Measurements from ENCODE around the gene AMDHD1.

AMDHD1 gene

DNA sequence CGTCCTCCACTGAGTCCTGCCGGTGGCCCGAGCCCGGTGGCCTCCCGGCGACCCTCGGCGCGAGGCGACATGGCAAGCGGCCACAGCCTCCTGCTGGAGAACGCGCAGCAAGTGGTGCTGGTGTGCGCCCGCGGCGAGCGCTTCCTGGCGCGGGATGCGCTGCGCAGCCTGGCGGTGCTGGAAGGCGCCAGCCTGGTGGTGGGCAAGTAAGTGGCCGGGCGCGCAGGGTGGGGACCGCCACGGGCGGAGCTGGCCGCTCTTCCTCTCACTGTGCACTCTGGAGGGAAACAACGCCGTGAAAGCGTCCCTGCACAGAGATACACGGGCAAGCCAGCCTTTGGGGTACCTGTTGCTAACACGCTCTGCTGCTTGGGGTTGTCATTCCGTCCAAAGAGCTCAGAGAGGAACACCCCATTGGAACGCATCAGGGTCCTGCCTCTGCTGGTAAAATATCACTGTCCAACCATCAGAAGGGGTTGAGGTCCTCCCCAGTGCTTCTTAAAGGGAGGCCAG is at the start of gene AMDHD1 (continued):
- TF ChIP-seq, protein P1, sequence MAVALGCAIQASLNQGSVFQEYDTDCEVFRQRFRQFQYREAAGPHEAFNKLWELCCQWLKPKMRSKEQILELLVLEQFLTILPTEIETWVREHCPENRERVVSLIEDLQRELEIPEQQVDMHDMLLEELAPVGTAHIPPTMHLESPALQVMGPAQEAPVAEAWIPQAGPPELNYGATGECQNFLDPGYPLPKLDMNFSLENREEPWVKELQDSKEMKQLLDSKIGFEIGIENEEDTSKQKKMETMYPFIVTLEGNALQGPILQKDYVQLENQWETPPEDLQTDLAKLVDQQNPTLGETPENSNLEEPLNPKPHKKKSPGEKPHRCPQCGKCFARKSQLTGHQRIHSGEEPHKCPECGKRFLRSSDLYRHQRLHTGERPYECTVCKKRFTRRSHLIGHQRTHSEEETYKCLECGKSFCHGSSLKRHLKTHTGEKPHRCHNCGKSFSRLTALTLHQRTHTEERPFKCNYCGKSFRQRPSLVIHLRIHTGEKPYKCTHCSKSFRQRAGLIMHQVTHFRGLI (tag by site-specific recombination; IDR thresholded peaks at IDR 0.05), result peak; percentile 72
- TF ChIP-seq ZNF560 (tag by site-specific recombination; IDR thresholded peaks at IDR 0.05; ENCODE audit: borderline replicate concordance) (no peak), ZNF514 (tag by site-specific recombination; IDR thresholded peaks at IDR 0.05) (no peak), KLF8 (tag by site-specific recombination; IDR thresholded peaks at IDR 0.05) (peak; percentile 6; the same call in 1 of the 2 replicates), ZNF624 (tag by site-specific recombination; IDR thresholded peaks at IDR 0.05) (no peak), INSM2 (tag by site-specific recombination; IDR thresholded peaks at IDR 0.05) (no peak), SCRT1 (tag by site-specific recombination; IDR thresholded peaks at IDR 0.05; ENCODE audit: borderline replicate concordance) (peak; percentile 97), CTCF (tag by site-specific recombination; IDR thresholded peaks at IDR 0.05) (peak; percentile 87), ZNF600 (tag by site-specific recombination; IDR thresholded peaks at IDR 0.05) (peak; percentile 90), ZNF571 (tag by site-specific recombination; IDR thresholded peaks at IDR 0.05) (no peak), ZNF366 (tag by site-specific recombination; conservative IDR thresholded peaks at IDR 0.05) (no peak), ZNF548 (tag by site-specific recombination; IDR thresholded peaks at IDR 0.05) (no peak), YY1 (tag by site-specific recombination; IDR thresholded peaks at IDR 0.05) (no peak), ZFP69B (tag by site-specific recombination; IDR thresholded peaks at IDR 0.05) (peak; percentile 79), ZNF555 (tag by site-specific recombination; conservative IDR thresholded peaks at IDR 0.05) (no peak), ZNF596 (tag by site-specific recombination; IDR thresholded peaks at IDR 0.05) (no peak), ZNF335 (tag by site-specific recombination; conservative IDR thresholded peaks at IDR 0.05) (0 out of 2 replicates have a peak, but pooled peaks have one; percentile 8), ZNF2 (tag by site-specific recombination; IDR thresholded peaks at IDR 0.05) (0 out of 2 replicates have a peak, but pooled peaks have one; percentile 27), ZNF24 (tag by site-specific recombination; IDR thresholded peaks at IDR 0.05) (no peak), KLF10 (tag by site-specific recombination; IDR thresholded peaks at IDR 0.05) (no peak), ZBTB48 (tag by site-specific recombination; IDR thresholded peaks at IDR 0.05) (no peak), ZNF174 (tag by site-specific recombination; IDR thresholded peaks at IDR 0.05) (no peak), SALL2 (tag by site-specific recombination; IDR thresholded peaks at IDR 0.05; ENCODE audit: borderline replicate concordance) (no peak), ZBTB49 (tag by site-specific recombination; IDR thresholded peaks at IDR 0.05; ENCODE audit: low read depth) (no peak)
- TF ChIP-seq, protein P2, sequence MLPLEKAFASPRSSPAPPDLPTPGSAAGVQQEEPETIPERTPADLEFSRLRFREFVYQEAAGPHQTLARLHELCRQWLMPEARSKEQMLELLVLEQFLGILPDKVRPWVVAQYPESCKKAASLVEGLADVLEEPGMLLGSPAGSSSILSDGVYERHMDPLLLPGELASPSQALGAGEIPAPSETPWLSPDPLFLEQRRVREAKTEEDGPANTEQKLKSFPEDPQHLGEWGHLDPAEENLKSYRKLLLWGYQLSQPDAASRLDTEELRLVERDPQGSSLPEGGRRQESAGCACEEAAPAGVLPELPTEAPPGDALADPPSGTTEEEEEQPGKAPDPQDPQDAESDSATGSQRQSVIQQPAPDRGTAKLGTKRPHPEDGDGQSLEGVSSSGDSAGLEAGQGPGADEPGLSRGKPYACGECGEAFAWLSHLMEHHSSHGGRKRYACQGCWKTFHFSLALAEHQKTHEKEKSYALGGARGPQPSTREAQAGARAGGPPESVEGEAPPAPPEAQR (tag by site-specific recombination; IDR thresholded peaks at IDR 0.05), result no peak
- TF ChIP-seq, protein P3, sequence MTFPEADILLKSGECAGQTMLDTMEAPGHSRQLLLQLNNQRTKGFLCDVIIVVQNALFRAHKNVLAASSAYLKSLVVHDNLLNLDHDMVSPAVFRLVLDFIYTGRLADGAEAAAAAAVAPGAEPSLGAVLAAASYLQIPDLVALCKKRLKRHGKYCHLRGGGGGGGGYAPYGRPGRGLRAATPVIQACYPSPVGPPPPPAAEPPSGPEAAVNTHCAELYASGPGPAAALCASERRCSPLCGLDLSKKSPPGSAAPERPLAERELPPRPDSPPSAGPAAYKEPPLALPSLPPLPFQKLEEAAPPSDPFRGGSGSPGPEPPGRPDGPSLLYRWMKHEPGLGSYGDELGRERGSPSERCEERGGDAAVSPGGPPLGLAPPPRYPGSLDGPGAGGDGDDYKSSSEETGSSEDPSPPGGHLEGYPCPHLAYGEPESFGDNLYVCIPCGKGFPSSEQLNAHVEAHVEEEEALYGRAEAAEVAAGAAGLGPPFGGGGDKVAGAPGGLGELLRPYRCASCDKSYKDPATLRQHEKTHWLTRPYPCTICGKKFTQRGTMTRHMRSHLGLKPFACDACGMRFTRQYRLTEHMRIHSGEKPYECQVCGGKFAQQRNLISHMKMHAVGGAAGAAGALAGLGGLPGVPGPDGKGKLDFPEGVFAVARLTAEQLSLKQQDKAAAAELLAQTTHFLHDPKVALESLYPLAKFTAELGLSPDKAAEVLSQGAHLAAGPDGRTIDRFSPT (tag by site-specific recombination; IDR thresholded peaks at IDR 0.05), result peak; percentile 75
- TF ChIP-seq, protein P4, sequence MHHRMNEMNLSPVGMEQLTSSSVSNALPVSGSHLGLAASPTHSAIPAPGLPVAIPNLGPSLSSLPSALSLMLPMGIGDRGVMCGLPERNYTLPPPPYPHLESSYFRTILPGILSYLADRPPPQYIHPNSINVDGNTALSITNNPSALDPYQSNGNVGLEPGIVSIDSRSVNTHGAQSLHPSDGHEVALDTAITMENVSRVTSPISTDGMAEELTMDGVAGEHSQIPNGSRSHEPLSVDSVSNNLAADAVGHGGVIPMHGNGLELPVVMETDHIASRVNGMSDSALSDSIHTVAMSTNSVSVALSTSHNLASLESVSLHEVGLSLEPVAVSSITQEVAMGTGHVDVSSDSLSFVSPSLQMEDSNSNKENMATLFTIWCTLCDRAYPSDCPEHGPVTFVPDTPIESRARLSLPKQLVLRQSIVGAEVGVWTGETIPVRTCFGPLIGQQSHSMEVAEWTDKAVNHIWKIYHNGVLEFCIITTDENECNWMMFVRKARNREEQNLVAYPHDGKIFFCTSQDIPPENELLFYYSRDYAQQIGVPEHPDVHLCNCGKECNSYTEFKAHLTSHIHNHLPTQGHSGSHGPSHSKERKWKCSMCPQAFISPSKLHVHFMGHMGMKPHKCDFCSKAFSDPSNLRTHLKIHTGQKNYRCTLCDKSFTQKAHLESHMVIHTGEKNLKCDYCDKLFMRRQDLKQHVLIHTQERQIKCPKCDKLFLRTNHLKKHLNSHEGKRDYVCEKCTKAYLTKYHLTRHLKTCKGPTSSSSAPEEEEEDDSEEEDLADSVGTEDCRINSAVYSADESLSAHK (tag by site-specific recombination; IDR thresholded peaks at IDR 0.05), result no peak

All from HEK293 (cell line).